CD4-positive, alpha-beta T cell treated with Interferon alpha-2 for 1 hour (primary cell): ENCODE measurements around the gene ZNF423.

ENCODE experiments used
- DNase-seq, 2 donors: peaks; one replicate each; pipeline ENCODE4 v3.0.0-alpha.2; 2020 to 2022

The ZNF423 gene

GRCh38 chr16:49440156-49441065, 415.5 kb downstream of the ZNF423 start:
- DNase-seq, result no peak

GRCh38 chr16:49439676-49440075, 416.2 kb downstream of the ZNF423 start:
- no peak for DNase-seq

DNA sequence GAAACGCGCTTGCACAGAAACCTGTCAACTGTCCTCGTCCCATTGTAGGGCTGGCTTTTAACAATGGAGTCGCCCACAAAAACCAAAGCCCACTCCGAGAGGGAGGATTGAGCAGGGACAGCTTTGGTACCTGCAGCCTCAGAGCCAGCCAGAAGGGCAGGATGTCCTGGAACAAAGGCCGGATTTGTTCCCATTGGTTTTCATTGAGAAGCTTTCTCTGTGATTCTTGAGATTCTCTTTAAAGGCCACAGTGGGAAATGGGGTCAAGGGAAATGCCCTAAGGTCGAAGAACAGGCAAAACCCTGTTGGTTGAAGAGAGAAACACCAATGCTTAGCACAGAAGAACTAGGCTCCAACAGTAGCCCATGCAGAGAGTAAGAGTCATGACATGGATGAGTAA, 416.9 kb downstream of the ZNF423 start:
- DNase-seq, result no peak
